GM10847 (cell line): ENCODE results near the gene ZNF311.

Experiments used
- POLR2A ChIP-seq: IDR thresholded peaks from 2 replicates; pipeline ENCODE4 v1.6.1; 2011; ENCODE audit not compliant: insufficient read length; ENCODE audit errors: extremely low read depth

ZNF311 gene

DNA sequence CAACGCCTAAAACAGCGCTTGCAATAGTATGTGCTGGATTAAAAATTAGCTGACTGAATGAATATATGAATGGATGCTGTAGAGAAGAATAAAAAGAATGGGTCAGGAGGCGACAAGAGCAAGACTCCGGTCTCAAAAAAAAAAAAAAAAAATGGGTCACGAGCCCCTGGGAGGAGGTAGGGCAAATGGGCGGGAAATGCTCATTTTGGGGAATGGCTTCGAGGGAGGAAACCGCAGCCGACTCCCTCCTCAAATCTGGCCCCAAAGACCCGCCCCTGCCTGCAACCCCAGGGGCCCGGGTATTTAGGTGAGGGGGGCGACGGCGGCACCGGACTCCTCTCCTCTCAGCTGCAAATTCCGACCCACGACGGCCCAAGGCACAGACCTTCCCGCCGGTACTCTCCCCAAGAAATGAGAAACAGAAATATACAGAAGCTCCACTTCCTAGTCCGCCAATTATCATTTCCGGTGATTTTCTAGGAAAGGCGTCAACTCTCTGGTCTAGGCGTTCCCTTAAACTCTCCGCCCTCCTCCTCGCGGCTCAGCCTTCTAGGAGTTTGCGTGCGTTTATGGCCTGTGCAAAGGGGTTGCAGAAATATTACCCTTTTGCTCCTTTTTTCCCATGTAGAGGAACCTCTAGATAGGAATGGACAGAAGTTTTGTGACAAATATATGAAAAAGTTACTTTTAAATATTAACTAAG lies at the start of gene ZNF311:
Gene ZNF311 (minus strand): TSS at position 133 of the 703 bp plus-strand sequence. CDS start 1,361 bp downstream, outside the sequence.
- no peak for TF ChIP-seq POLR2A

DNA sequence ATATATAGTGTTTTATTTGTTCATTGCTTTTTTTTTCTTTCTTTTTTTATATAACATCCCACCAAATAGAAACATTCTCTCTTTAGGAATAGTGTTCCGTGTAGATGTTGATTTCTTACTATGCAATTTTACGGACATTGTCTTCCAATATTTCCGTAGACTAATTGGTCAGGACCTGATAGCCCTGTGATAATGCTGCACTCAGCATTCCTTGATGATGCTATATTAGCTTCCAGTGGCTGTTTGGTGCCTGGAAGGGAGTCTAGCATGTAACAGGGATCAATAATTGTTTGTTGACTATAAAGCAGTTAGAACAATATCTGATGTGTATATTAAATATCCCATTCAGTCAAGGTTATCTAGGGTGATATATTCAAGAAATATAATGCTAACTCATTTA lies 46.6 kb upstream of the ZNF311 start:
- no peak for TF ChIP-seq POLR2A

DNA sequence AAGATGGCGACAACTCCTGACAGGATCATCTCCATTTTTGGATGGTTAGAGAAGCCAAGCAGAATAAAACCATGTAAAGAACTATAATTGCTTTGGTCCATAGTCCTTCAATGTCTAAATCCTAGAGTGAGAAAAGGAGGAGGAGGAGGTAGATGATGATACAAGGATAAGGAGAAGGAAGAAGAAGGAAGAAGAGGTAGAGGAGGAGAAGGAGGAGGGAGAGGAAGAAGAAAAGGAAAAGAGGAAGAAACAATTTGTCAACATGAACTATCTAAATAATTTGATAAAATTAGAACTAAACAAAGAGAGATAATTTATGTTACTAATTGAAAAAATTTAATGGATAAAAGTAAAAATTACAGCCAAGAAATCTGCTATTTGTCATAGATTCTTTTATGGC lies 40.0 kb upstream of the ZNF311 start, which contains the start of gene OR2W1:
Gene OR2W1 (minus strand): TSS at position 101 of the 400 bp plus-strand sequence. CDS start 0 bp downstream, at position 101.
- no peak for TF ChIP-seq POLR2A

DNA sequence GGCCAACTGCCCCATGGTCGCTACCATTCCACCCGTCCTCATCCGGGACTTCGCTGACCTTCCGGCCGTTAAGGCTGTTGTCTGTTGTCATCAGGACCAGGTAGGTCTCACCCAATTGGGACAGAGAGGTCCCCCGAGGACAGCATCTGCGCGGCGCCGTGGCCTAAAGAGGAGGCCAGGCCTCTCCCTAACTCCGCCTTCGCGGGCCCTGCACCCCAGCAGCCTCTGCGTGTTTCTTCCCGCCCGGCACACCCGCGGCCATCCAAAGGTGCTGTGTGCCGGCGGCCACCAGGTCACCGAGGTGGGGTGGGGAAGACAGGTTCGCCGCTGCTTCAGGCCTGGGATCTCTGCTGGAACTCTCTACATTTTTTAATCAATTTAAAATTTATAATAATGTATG lies 30.8 kb upstream of the ZNF311 start:
- TF ChIP-seq POLR2A: no peak

DNA sequence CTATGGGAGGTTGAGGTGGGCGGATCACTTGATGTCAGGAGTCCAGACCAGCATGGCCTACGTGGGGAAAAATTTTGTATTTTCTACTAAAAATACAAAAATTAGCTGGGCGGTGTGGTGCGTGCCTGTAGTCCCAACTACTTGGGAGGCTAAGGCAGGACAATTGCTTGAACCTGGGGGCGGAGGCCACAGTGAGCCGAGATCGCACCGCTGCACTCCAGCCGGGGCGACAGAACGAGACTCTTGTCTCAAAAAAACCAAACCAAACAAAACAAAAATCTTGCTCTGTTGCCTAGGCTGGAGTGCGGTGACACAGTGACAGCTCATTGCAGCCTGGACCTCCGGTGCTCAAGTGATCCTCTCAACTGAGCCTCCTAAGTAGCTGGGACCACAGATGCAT lies 23.7 kb upstream of the ZNF311 start:
- TF ChIP-seq POLR2A: no peak

DNA sequence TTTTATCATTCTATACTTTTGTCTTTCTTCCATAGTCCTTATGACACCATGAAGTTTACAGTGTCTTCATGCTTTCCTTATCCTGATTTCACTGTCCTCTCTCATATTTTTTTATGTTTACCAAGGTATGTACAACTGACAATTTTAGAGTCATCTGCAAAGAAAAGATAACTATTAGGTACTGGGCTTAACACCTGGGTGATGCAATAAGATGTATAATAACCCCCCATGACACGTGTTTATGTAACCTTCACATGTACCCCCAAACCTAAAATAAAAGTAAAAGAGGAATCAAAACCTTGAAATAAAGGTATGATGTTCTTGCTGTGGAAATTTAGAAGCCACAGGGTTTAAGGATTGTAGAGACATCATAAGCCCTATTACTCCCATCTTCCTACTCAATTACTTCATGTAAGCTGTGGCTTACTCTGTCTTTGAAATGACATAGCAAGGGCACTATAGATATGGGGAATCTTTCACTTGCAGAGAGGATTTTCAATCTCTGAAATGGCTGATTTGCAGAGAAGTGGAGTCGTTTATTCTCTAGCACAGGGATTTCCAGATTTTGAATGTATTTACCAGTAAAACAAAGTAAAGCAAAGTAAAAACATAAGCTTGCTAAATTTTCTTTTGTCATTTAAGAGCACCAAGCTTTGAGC lies 20.9 kb upstream of the ZNF311 start:
- TF ChIP-seq POLR2A: no peak

DNA sequence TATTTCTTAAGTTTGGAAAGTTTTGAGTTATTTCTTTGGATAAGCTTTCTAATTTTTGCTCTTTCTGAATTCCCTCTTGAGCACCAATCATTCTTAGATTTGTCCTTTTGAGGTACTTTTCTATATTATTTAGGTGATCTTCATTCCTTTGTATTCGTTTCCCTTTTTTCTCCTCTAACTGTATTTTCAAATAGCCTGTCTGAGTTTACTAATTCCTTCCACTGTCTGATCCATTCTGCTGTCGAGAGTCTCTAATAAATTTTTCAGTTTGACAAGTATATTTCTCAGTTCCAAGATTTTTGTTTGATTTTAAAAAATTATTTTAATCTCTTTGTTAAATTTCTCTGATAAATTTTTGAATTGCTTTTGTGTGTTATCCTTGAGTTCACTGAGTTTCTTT lies 16.3 kb upstream of the ZNF311 start:
- TF ChIP-seq POLR2A: no peak

DNA sequence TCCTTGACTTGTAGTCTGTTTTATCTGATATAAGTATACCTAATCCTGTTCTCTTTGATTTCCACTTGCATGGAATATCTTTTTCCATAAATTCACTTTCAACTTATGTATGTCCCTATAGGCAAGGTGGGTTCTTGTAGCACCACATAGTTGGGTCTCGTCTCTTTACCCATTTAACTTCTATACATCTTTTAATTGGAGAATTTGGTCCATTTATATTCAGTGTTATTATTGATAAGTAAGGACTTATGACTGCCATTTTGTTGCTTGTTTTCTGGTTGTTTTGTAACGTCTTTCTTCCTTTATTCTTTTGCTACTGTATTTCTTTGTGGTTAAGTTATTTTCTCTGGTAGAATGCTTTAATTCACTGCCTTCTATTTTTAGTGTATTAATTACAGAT lies 14.5 kb upstream of the ZNF311 start:
- TF ChIP-seq POLR2A: no peak

DNA sequence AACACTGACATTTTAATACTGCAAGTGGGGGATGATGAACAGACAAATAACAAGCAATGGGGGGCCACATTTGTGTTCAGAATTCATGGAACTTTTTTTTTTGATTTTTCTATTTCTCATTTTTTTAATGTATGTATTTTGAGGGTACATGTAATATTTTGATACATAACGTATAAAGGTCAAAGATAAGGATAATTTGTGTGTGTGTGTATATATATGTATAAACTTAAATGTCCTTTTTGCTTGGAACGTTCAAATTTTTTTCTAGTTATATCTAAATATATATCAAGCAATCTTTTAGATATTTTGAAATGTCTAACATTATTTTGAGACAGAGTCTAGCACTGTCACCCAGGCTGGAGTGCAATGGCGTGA lies 12.3 kb upstream of the ZNF311 start:
- TF ChIP-seq POLR2A: no peak

DNA sequence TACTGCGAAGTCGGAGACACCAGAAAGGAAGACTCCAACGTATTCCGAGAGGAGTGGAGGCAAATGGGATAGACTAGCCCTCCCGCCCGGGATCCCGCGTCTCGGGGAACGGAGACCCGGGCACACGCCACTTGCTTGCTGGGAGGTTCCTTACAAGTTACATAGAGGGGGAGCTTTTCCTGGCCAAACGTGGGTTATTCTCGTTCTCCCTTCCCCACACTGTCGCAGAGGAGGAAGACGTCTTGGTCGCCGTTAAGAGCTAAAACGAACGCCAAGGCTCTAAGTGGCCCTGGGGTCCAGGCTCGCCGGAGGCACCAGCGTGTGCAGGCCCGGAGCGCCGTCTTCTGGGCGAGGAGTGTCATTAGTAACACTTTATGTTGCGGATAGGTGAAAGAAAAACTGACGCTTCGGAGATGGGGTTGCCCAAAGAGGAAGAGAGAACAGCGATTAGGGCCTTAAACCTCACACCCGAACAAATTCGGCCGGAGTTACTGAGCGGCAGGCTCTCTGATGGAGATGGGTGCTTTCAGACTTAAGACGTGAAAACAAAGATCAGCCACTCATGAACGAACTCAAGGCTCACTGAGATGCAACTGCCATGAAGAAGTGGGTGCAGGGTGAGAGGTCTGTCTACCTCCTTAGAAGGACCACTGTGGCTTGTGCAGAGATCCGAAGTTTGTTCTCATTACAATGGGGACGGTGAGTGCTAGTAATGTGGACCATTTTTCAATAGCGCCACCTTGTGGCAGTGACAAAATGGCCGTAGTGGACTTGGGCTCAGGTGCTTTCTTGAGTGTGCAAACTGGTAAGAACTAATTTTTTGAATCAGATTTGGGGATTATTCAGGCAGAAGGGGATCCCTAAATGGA lies 11.7 kb upstream of the ZNF311 start:
- no peak for TF ChIP-seq POLR2A

DNA sequence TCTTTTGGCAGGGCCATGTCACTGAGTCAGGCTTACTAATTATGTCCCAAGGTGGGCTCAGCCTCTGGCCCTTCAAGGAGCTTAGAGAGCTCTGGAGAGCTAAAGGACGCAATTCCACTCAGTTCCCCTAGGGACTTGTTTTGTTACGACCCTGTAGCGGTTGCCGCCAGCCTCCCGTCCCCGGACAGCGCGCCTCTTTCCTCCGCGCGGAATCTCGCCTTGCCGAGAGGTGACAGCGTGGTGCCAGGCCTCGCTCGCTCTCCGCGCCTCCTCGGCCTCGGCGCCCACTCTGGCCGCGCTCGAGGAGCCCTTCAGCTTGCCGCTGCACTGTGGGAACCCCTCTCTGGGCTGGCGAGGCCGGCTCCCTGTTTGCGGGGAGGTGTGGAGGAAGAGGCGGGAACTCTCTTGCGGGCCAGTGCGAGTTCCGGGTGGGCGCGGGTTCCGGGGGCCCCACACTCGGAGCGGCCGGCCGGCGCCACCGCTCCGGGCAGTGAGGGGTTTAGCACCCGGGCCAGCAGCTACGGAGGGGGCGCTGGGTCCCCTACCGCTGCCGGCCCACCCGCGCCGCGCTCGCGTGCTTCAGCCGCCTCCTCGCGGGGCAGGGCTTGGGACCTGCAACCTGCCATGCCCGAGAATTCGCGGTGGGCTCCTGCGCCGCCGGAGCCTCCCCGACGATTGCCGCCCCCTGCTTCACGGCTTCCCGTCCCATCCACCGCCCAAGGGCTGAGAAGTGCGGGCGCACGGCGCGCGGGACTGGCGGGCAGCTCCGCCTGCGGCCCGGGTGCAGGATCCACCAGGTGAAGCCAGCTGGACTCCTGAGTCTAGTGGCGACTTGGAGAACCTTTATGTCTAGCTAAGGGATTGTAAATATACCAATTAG lies 9.9 kb upstream of the ZNF311 start:
- TF ChIP-seq POLR2A: no peak

DNA sequence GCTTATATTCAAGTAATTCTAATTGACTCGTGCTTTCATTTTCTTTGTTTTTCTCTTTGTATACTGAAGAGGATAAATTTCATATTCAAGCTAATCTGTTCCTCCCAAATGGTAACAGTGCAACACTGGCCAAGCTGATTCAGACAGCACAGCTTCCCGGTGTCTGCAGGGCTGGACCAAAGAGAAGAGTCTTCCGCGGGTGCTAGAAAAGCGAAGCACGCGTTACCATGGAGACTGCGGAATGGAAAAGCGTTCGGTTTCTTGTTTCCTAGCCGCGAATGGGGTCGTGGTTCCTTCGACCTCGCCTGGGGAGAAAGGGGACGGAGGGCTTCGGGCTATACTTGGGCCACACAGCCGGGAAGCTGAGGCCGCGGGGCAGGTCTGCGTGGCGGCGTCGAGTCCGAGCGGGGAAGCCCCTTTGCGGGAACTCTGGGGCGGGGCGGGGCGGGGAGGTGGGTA lies 6.2 kb upstream of the ZNF311 start:
- no peak for TF ChIP-seq POLR2A

DNA sequence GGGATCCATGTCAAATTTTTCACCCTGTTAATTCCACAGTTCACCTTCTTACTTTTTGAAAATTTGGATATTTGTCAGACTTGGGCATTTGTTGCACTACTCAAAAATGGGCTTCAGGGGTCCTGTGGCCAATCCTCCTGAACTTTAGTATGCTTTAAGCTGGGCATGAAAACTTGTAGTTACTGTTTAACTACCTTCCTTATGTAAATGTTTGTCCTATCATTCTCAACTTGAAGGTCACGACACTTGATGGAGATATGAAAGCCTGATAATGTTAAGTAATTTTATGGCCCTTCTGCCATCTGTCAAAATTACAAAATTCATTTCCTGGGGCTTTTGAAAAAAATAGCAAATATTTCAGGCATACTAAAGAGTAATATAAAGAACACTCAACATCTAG lies 4.2 kb upstream of the ZNF311 start:
- TF ChIP-seq POLR2A: no peak

DNA sequence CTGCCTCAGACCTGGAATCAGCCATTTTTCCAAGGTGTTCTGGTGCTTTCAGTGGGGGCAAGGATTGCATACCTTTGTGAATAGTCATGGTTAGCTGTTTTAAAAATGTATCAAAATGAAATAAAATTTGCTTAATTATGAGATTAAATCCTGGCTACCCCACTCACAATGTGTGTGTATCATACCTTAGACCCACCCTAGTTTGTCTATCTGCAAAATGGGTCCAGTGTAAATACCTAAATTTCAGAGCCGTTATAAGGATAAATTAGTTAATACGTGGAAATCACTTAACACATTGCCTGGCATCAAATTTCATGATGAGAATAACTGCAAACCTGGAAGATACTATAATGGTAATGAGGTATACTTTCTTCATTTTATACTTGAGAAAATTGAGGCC lies 3.0 kb upstream of the ZNF311 start:
- no peak for TF ChIP-seq POLR2A
